Stimulated activated CD8-positive, alpha-beta memory T cell treated with anti-CD3 and anti-CD28 coated beads, Interleukin-15, amount 100 ng/mL, for 48 hours (primary cell): ENCODE measurements around the gene BCL2L12.

Source experiments
- DNase-seq, 2 donors: peaks; one replicate each; pipeline ENCODE4 v3.0.0-alpha.2; 2020; ENCODE audit warnings: low read depth in 2 of 2

The BCL2L12 gene

GRCh38 chr19:49684251-49684982 lies 18.7 kb downstream of the BCL2L12 start:
- DNase-seq = no peak

DNA sequence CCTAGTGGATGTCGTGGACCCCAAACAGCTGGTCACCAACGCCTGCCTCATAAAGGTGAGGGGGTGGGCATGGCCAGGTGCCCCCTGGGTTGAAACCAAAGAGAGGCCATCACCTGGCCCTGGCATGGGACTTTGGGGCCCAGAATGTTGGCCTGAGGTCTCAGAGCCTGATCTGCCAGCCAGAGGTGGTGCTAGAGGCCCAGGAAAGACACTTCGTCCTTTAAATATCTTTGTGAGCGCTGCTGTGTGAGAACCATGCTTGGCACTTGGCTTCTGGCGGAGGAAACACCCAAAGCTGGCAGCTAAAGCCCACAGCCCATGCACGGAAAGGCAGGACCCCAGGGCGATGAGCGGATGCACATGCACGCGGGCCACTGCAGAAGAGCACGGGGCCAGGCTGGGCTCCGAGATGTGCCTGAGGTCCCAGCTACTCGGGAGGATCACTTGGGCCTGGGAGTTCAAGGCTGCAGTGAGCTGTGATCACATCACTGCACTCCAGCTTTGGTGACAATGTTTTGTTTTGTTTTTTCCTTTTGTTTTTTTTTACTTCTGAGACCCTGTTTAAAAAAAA lies 19.3 kb downstream of the BCL2L12 start:
- no peak for DNase-seq

DNA sequence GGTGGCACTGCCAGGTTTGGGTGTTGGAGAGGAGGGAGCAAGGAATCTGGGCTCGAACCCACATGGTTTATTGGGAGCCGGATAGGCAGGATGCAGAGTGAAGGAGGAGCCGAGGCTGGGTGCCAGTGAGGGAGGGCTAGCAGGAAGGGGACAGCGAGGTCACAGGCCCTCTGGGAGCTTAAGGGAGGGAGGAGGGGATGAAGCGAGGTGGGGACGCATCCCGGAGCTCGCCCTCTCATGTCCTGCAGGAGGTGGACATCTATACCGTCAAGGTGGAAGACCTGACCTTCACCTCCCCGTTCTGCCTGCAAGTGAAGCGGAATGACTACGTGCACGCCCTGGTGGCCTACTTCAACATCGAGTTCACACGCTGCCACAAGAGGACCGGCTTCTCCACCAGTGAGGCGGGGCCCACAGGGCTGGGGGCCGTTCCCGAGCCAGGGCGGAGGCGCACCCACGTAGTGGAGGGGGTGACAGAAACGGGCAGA lies 20.2 kb downstream of the BCL2L12 start:
- no peak for DNase-seq

DNA sequence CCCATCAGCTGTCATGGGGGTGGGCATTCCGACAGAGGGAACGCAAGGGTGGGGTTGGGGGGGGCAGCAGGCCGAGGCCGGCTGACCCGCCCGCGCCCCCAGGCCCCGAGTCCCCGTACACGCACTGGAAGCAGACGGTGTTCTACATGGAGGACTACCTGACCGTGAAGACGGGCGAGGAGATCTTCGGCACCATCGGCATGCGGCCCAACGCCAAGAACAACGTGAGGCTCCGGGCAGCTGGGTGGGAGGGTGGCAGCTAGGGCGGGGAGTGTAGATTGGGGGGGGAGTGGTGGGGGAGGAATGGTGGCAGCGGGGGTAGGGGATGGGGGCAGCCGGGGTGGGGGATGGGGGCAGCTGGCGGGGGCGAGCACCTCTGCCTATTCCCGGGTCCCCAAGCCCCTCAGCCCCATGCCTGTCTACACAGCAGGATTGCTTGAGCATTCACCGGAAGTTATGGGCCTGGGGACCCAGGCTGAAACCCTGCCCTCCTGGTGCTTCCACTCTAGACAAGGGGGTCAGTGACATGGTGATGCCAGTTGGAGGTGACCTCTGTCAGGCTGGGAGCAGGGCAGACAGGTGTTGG lies 20.9 kb downstream of the BCL2L12 start:
- no peak for DNase-seq

DNA sequence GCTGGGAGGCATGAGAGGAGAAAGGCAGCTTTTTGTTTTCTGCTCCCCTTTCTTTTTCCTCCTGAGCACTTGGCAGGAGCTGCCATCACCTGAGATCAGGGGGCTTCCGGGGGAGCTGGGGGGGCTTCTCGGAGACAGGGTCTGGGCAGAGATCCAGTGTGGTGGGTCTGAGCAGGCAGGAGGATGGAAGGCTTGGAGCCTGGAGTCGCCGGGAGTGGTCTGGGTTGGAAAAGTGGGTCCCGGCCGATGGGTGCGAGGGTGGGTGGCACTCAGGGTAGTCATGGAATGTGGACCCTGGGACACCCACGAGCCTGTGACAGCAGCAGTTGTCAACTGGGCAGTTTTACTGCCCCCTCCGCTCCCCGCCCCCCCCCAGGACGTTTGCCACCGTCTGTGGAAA lies 21.4 kb downstream of the BCL2L12 start:
- DNase-seq = no peak

- no peak for DNase-seq
These were observed 22.0 kb downstream of the BCL2L12 start for GRCh38 chr19:49687566-49688316.

DNA sequence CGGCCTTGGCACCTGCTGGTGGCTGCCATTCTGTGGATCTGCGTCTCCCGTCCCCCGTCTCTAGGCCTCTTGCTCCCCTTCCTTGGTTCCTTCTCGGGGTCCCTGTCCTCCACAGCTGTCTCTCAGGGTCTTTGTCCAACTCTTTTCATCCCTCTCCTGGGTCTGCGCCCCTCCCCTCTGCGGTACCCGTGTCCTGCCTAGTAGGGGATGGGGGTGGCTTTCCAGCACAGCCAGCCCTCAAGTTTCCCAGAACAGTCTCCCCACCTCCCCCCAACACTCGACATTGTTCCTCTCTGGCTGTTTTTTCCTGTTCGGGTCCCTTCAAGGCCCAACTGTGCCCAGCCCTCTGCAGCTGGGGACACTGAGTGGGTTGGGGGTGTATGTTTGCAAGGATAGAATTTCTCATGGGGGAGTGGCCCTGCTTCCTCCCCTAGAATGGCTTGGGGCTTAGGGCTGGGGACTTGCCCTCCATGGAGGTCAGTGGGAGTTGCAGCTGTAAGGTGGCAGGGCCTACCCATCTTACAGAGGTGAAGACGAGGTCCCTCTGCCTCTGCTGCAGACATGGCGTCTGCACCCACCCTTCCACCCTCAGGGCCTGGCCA lies 22.9 kb downstream of the BCL2L12 start:
- no peak for DNase-seq

GRCh38 chr19:49689133-49690078 lies 23.7 kb downstream of the BCL2L12 start, which contains the start of gene ADM5:
Gene ADM5, plus strand, starts transcription at chr19:49689594. Its CDS starts 244 bp downstream, at chr19:49689838.
- no peak for DNase-seq

GRCh38 chr19:49690079-49690655 lies 24.4 kb downstream of the BCL2L12 start:
- DNase-seq = no peak

- DNase-seq = peak; percentile 32 to 53
These were observed 25.0 kb downstream of the BCL2L12 start, which contains the start of gene CPT1C for GRCh38 chr19:49690656-49691242. Gene CPT1C, plus strand, starts transcription at chr19:49691116. Its CDS starts 1,137 bp downstream, at chr19:49692253.

GRCh38 chr19:49691243-49692146 lies 25.8 kb downstream of the BCL2L12 start:
- no peak for DNase-seq

DNA sequence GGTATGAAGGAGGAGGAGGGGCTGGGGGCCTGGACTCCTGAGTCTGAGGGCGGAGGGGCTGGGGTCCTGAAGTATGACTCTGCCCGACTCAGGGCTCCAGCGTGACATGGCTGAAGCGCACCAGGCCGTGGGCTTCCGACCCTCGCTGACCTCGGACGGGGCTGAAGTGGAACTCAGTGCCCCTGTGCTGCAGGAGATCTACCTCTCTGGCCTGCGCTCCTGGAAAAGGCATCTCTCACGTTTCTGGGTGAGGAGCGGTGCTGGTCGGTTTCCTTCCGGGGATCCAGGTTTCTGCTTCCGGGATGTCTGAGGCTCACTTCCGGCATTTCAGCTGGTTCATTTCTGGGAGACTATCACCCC lies 26.4 kb downstream of the BCL2L12 start:
- DNase-seq = no peak

DNA sequence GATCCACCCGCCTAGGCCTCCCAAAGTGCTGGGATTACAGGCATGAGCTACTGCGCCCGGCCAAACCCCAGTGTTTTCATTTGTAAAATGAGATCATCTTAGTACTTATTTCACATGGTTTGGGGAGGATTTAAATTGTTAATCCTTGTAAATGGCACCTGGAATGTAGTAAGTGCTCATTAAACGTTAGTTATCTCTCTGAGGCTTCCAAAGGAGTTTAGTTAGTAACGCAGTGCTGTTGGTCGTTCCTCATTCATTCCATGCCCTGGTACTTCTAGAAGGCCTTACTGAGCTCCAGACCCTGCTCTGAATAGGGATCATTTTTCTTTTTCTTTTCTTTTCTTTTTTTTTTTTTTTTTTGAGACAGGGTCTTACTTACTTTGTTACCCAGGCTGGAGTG lies 30.4 kb downstream of the BCL2L12 start:
- DNase-seq = no peak

DNA sequence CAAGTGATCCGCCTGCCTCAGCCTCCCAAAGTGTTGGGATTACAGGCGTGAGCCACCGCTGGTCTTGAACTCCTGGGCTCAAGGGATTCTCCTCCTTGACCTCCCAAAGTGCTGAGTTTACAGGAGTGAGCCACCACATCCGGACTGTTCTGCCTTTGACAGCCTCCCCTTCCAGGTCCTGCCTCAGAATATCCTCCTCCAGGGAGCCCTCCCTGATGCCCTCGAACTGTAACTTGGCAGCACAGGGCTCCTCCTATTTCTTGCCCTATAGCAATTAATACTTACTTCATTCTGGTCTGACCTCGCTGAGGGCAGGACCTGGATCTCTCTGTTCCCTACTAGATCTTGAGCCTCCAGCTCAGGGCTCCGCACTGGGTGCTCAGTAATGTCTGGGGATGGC lies 31.1 kb downstream of the BCL2L12 start:
- DNase-seq = no peak

GRCh38 chr19:49699364-49699763 lies 33.6 kb downstream of the BCL2L12 start:
- DNase-seq = no peak

DNA sequence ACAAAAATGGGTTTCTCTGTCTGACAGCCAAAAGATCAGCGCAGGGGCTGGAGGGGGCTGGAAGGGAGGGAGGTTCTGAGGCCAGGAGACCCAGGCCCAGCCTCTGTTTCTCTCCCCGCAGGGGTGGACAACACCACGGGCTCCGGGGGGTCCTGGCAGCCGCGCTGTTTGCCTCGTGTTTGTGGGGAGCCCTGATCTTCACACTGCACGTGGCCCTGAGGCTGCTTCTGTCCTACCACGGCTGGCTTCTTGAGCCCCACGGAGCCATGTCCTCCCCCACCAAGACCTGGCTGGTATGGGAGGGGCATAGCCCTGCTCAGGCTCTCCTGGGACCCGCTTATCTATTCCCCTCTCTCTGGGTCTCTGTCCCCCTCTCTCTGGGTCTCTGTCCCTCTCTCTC lies 34.8 kb downstream of the BCL2L12 start:
- DNase-seq = no peak

- no peak for DNase-seq
These were observed 35.6 kb downstream of the BCL2L12 start for GRCh38 chr19:49701271-49701786.

GRCh38 chr19:49704888-49705642 lies 39.3 kb downstream of the BCL2L12 start:
- DNase-seq = no peak
